Keratinocyte (primary cell): ENCODE data around the gene HRAS. TPM values are rescaled to one million over a fixed set of nuclear protein-coding genes. Genes with fewer than 3 reads are reported as not detected.

ENCODE experiments used
- DNase-seq: peaks from one replicate; pipeline ENCODE4 v3.0.0-alpha.2; 2011; ENCODE audit warnings: low read depth, missing footprints, low spot score
- FAIRE-seq: peaks from 2 replicates; lab custom pipeline; 2011; peaks lifted over from hg19 to GRCh38; lab: Jason Lieb, UNC
- H2AFZ ChIP-seq: 2 replicates; pipeline ENCODE4 v1.6.0; 2012; ENCODE audit warnings: low read length, control low read depth, inconsistent platforms; ENCODE audit not compliant: control insufficient read depth
- H3K27ac ChIP-seq: 2 replicates; pipeline ENCODE4 v1.5.1; 2011; ENCODE audit warnings: low read length; ENCODE audit not compliant: control insufficient read depth, insufficient read depth
- H3K27me3 ChIP-seq: 3 replicates; pipeline ENCODE4 v1.6.0; 2011; ENCODE audit warnings: low read length; ENCODE audit not compliant: control insufficient read depth, insufficient read depth; ENCODE audit errors: extremely low read depth
- H3K36me3 ChIP-seq, 2 experiments: 2 replicates in 1 of 2; 3 replicates in 1 of 2; pipeline ENCODE4 v1.5.1; 2011; ENCODE audit warnings: low read length in 2 of 2, mild to moderate bottlenecking in 1 of 2; ENCODE audit not compliant: control insufficient read depth in 2 of 2, insufficient read depth in 2 of 2; ENCODE audit errors: extremely low read depth in 1 of 2
- H3K4me1 ChIP-seq: 3 replicates; pipeline ENCODE4 v1.5.1; 2011; ENCODE audit warnings: low read length; ENCODE audit not compliant: control insufficient read depth, insufficient read depth; ENCODE audit errors: extremely low read depth
- H3K4me2 ChIP-seq: 3 replicates; pipeline ENCODE4 v1.6.0; 2011; ENCODE audit warnings: low read depth, low read length; ENCODE audit not compliant: control insufficient read depth, insufficient read depth; ENCODE audit errors: extremely low read depth
- H3K4me3 ChIP-seq, 3 experiments: fragments of 200-600 bp in 1 of 3; sonication (generic) in 1 of 3; 2 replicates in 2 of 3; 3 replicates in 1 of 3; pipeline ENCODE4 v1.5.1; 2011 to 2016; ENCODE audit warnings: low read length in 3 of 3, mild to moderate bottlenecking in 3 of 3, control low read depth in 2 of 3, inconsistent platforms in 1 of 3, low read depth in 1 of 3, mixed read lengths in 1 of 3, mixed run types in 1 of 3, moderate library complexity in 1 of 3; ENCODE audit not compliant: control insufficient read depth in 2 of 3, insufficient read depth in 2 of 3; ENCODE audit errors: extremely low read depth in 1 of 3
- H3K79me2 ChIP-seq: 2 replicates; pipeline ENCODE4 v1.6.0; 2012; ENCODE audit warnings: low read length; ENCODE audit not compliant: control insufficient read depth, insufficient read depth
- H3K9ac ChIP-seq: 3 replicates; pipeline ENCODE4 v1.6.0; 2011; ENCODE audit warnings: low read length; ENCODE audit not compliant: control insufficient read depth, insufficient read depth; ENCODE audit errors: extremely low read depth
- H3K9me1 ChIP-seq: 3 replicates; pipeline ENCODE4 v1.6.0; 2011; ENCODE audit warnings: low read length; ENCODE audit not compliant: control insufficient read depth, insufficient read depth; ENCODE audit errors: extremely low read depth
- H3K9me3 ChIP-seq: 2 replicates; pipeline ENCODE4 v1.5.1; 2012; ENCODE audit warnings: low read depth, low read length; ENCODE audit not compliant: control insufficient read depth
- H4K20me1 ChIP-seq: 3 replicates; pipeline ENCODE4 v1.6.0; 2011; ENCODE audit warnings: low read length; ENCODE audit not compliant: control insufficient read depth, insufficient read depth; ENCODE audit errors: extremely low read depth
- EZH2 ChIP-seq: IDR thresholded peaks from one replicate; pipeline ENCODE4 v1.6.1; 2012; ENCODE audit warnings: inconsistent platforms, mild to moderate bottlenecking, low read length, moderate library complexity
- dilution Hi-C: fragments of 300-500 bp; cut with MboI; formaldehyde crosslinking; loops from one replicate; pipeline ENCODE4 v1.7.0; 2020; ENCODE audit warnings: low sequenced_read_pairs; ENCODE audit not compliant: extremely low pct_ligation_motif_present
- polyA plus RNA-seq, 5 experiments: library from polyadenylated mRNA; depleted of rRNA in 3 of 5; stranded (reverse) in 3 of 5; stranded (forward) in 1 of 5; unstranded in 1 of 5; fragments of >200 nt; gene quantifications; 1 replicate in 1 of 5; 2 replicates in 3 of 5; 3 replicates in 1 of 5; pipeline versions ENCODE4 v1.2.1 to v1.2.3, GENCODE V29; 2011 to 2012; ENCODE audit warnings: missing spikeins in 2 of 5, low read depth in 1 of 5, low replicate concordance in 1 of 5
- TF ChIP-seq, protein P1 (sequence below), 3 experiments: IDR thresholded peaks in 1 of 3; conservative IDR thresholded peaks in 1 of 3; optimal IDR thresholded peaks in 1 of 3; 2 replicates in 2 of 3; 3 replicates in 1 of 3; pipeline versions ENCODE3 to v1.5.1; 2011; ENCODE audit warnings: low read length in 3 of 3, mild to moderate bottlenecking in 3 of 3, moderate library complexity in 2 of 3, control low read depth in 1 of 3, inconsistent platforms in 1 of 3; ENCODE audit not compliant: insufficient read depth in 2 of 3; ENCODE audit errors: extremely low read depth in 1 of 3

HRAS gene
- polyA plus RNA-seq, 1 donor (not counting 4 experiments of a cell fraction or from before 2014, with no cell fraction given), result 112 TPM

DNA sequence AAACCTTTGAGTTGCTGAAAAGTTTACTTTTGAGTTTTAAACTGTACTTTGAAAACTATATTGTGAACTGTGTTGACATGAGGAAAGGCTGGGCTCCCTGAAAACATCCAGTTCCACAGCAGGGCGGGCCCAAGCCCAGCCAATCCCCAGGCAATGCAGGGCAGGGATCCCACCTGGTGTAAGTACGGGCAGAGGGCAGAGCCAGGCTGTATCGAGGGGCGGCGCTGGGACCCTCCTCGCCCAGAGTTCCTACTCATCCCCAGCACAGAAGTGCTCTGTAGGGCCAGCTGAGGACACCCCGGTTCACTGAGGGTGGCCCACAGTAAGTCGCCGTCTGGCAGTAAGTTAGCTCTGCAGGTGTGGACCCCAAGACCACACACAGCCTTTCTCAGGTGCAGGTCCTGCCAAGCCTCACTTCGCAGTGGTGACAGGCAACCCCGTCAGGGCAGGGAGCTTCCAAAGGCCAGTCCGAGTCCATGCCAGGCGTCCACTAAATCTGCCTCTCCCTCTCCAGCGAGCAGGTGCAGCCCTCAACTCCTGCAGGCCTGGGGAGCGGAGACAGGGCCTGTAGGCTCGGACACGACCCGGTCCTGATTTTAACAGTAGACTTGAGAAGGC is 31.7 kb upstream of the HRAS start:
- Histone ChIP-seq H4K20me1 (no peaks in the 10 kb centered on the region), H3K79me2 (peaks cover 14% of the 10 kb centered on the region), H2AFZ (no peak overlapping the region), H3K9ac (peak overlapping the region; percentile 81), H3K36me3 (peaks cover 4 to 14% of the 10 kb centered on the region in 2 experiments), H3K4me1 (peaks cover 13% of the 10 kb centered on the region), H3K9me1 (no peaks in the 10 kb centered on the region), H3K4me2 (peak overlapping the region; percentile 76), H3K9me3 (no peaks in the 10 kb centered on the region), H3K27me3 (no peaks in the 10 kb centered on the region), H3K27ac (no peak overlapping the region), H3K4me3 (peak overlapping the region; percentile 47 to 90 (median 79))
- dilution Hi-C loops, result no loop called here
- TF ChIP-seq, protein P1, sequence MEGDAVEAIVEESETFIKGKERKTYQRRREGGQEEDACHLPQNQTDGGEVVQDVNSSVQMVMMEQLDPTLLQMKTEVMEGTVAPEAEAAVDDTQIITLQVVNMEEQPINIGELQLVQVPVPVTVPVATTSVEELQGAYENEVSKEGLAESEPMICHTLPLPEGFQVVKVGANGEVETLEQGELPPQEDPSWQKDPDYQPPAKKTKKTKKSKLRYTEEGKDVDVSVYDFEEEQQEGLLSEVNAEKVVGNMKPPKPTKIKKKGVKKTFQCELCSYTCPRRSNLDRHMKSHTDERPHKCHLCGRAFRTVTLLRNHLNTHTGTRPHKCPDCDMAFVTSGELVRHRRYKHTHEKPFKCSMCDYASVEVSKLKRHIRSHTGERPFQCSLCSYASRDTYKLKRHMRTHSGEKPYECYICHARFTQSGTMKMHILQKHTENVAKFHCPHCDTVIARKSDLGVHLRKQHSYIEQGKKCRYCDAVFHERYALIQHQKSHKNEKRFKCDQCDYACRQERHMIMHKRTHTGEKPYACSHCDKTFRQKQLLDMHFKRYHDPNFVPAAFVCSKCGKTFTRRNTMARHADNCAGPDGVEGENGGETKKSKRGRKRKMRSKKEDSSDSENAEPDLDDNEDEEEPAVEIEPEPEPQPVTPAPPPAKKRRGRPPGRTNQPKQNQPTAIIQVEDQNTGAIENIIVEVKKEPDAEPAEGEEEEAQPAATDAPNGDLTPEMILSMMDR (optimal IDR thresholded peaks at IDR 0.05 in 1 of 3, IDR thresholded peaks at IDR 0.05 in 1 of 3, conservative IDR thresholded peaks at IDR 0.05 in 1 of 3; ENCODE audit: extremely low read depth in 1 of 3, insufficient read depth in 2 of 3, low read length in 3 of 3), result no peak
- TF ChIP-seq EZH2, result no peak
- DNase-seq, result no peak
- FAIRE-seq, result no peak

DNA sequence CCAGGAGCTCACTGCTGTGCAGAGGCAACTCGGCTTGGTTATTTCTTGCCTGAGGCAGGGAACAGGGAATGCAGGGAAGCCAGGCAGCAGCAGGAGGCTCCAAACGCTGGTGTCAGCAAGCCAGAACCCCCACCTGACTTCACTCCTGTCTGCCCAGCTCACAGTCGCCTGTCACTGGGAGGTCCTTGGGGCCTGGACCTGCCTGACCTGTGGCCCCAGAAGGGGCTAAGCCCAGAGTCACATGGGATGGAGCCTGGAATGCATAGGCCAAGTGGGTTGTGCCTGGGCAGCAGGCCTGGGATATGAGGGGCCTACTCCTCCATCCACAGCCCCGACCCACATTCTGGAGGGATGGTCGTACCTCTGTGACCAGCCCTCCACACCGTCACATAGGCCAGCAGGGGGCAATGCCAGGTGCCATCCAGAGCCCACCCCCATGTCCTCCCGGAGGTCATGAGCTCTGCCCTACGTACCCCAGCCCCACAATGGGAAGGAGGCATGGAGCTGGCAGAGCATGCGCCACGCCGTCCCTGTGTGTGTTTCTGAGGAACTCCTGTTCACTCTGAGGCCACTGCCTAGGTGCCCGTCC is 30.6 kb upstream of the HRAS start:
- no peaks in the 10 kb centered on the region for H4K20me1 ChIP-seq
- no peaks in the 10 kb centered on the region for H3K9me1 ChIP-seq
- DNase-seq (no peak), FAIRE-seq (no peak)
- dilution Hi-C loops, result no loop called here
- H3K79me2 ChIP-seq, result peaks cover 21% of the 10 kb centered on the region
- H2AFZ ChIP-seq, result no peak overlapping the region
- no peaks in the 10 kb centered on the region for H3K27me3 ChIP-seq
- H3K4me1 ChIP-seq, result peaks cover 20% of the 10 kb centered on the region
- H3K9ac ChIP-seq, result no peak overlapping the region
- no peaks in the 10 kb centered on the region for H3K9me3 ChIP-seq
- H3K4me3 ChIP-seq, result no peak overlapping the region
- H3K27ac ChIP-seq, result no peak overlapping the region
- TF ChIP-seq EZH2, result no peak
- TF ChIP-seq, protein P1 (optimal IDR thresholded peaks at IDR 0.05 in 1 of 3, IDR thresholded peaks at IDR 0.05 in 1 of 3, conservative IDR thresholded peaks at IDR 0.05 in 1 of 3; ENCODE audit: extremely low read depth in 1 of 3, insufficient read depth in 2 of 3, low read length in 3 of 3), result peak in 2 of 3 experiments; percentile 16 to 25
- no peak overlapping the region for H3K4me2 ChIP-seq
- H3K36me3 ChIP-seq, result peaks cover 4 to 18% of the 10 kb centered on the region in 2 experiments
